Chondrocyte (in vitro differentiated cells): Measurements from ENCODE around the gene SGMS1. TPM values are rescaled to one million over a fixed set of nuclear protein-coding genes. Genes with fewer than 3 reads are reported as not detected.

Experiments used
- DNase-seq: peaks from one replicate; pipeline ENCODE4 v3.0.0; 2021; ENCODE audit warnings: mixed read lengths, low spot score
- H3K27ac Mint-ChIP-seq: one replicate; pipeline ENCODE4 v1.8.0; 2021; ENCODE audit warnings: mild to moderate bottlenecking, moderate library complexity, mixed read lengths; ENCODE audit not compliant: unreplicated experiment
- H3K27me3 Mint-ChIP-seq: 2 replicates; pipeline ENCODE4 v1.8.0; 2021; ENCODE audit warnings: low read depth, mixed read lengths
- H3K36me3 Mint-ChIP-seq: 2 replicates; pipeline ENCODE4 v1.8.0; 2021; ENCODE audit warnings: low read depth, mixed read lengths
- H3K4me1 Mint-ChIP-seq: 2 replicates; pipeline ENCODE4 v1.8.0; 2021; ENCODE audit warnings: low read depth, mild to moderate bottlenecking, mixed read lengths
- H3K4me3 Mint-ChIP-seq: one replicate; pipeline ENCODE4 v1.8.0; 2021; ENCODE audit warnings: mild to moderate bottlenecking, moderate library complexity, mixed read lengths; ENCODE audit not compliant: unreplicated experiment
- H3K9me3 Mint-ChIP-seq: 2 replicates; pipeline ENCODE4 v1.8.0; 2021; ENCODE audit warnings: low read depth, mixed read lengths
- CTCF ChIP-seq: fragments of 200-600 bp; sonication (generic); IDR thresholded peaks from 2 replicates; pipeline ENCODE4 v1.5.0; 2021; ENCODE audit warnings: antibody characterized with exemption, mild to moderate bottlenecking, moderate library complexity
- total RNA-seq: library from RNA; stranded (reverse); gene quantifications from 3 replicates; pipeline ENCODE4 v1.2.1, GENCODE V29; 2021

The SGMS1 gene
- total RNA-seq, 1 donor from 2014 or later, result 27.1 TPM

- TF ChIP-seq CTCF, result peak; percentile 69
- Mint-ChIP-seq H3K27me3 (no peaks in the 10 kb centered on the region), H3K27ac (no peak overlapping the region), H3K4me3 (no peak overlapping the region), H3K4me1 (peaks cover 37% of the 10 kb centered on the region), H3K36me3 (no peaks in the 10 kb centered on the region), H3K9me3 (no peaks in the 10 kb centered on the region)
- no peak for DNase-seq
These were observed 207.5 kb downstream of the SGMS1 start for GRCh38 chr10:50416181-50416824.

- DNase-seq, result no peak
- Mint-ChIP-seq H3K27ac (no peak overlapping the region), H3K4me3 (no peak overlapping the region), H3K4me1 (peaks cover 47% of the 10 kb centered on the region), H3K36me3 (no peaks in the 10 kb centered on the region), H3K27me3 (no peaks in the 10 kb centered on the region), H3K9me3 (no peaks in the 10 kb centered on the region)
- no peak for TF ChIP-seq CTCF
These were observed 208.5 kb downstream of the SGMS1 start for GRCh38 chr10:50415292-50415691.

- no peak for DNase-seq
- H3K9me3 Mint-ChIP-seq, result no peaks in the 10 kb centered on the region
- no peak overlapping the region for H3K4me3 Mint-ChIP-seq
- H3K4me1 Mint-ChIP-seq, result peaks cover 32% of the 10 kb centered on the region
- peak overlapping the region; percentile 18 for H3K27ac Mint-ChIP-seq
- no peaks in the 10 kb centered on the region for H3K27me3 Mint-ChIP-seq
- no peak for TF ChIP-seq CTCF
- H3K36me3 Mint-ChIP-seq, result no peaks in the 10 kb centered on the region
These were observed 213.5 kb downstream of the SGMS1 start for GRCh38 chr10:50410066-50410811.

GRCh38 chr10:50407076-50407801 lies 216.5 kb downstream of the SGMS1 start:
- no peaks in the 10 kb centered on the region for H3K36me3 Mint-ChIP-seq
- no peak for TF ChIP-seq CTCF
- no peak overlapping the region for H3K4me3 Mint-ChIP-seq
- no peaks in the 10 kb centered on the region for H3K27me3 Mint-ChIP-seq
- no peak overlapping the region for H3K27ac Mint-ChIP-seq
- no peak for DNase-seq
- H3K9me3 Mint-ChIP-seq, result no peaks in the 10 kb centered on the region
- peaks cover 53% of the 10 kb centered on the region for H3K4me1 Mint-ChIP-seq

- Mint-ChIP-seq H3K4me3 (no peak overlapping the region), H3K27me3 (no peaks in the 10 kb centered on the region), H3K36me3 (no peaks in the 10 kb centered on the region), H3K9me3 (no peaks in the 10 kb centered on the region), H3K4me1 (peaks cover 49% of the 10 kb centered on the region), H3K27ac (no peak overlapping the region)
- no peak for TF ChIP-seq CTCF
- no peak for DNase-seq
These were observed 217.2 kb downstream of the SGMS1 start for GRCh38 chr10:50406457-50407070.
